HG02571 (cell line): ENCODE results near the gene VBP1.
"Not testable (repeated sequence)": the region's sequence is repeated elsewhere in the genome, so short reads cannot be mapped to it uniquely, and the experiment has no call there.

Source experiments
- ATAC-seq: cut with Tn5 transposase; IDR thresholded peaks from one replicate; pipeline ENCODE4 v1.9.1; 2021; ENCODE audit warnings: mild to moderate bottlenecking, moderate library complexity; ENCODE audit not compliant: unreplicated experiment

Gene VBP1

GRCh38 chrX:155216179-155216939, at the start of gene VBP1:
Gene VBP1, plus strand, starts transcription at chrX:155216460. Its CDS starts 23 bp downstream, at chrX:155216483.
- peak; percentile 96 for ATAC-seq

- ATAC-seq = no peak
Measured at GRCh38 chrX:155169881-155170280, 46.4 kb upstream of the VBP1 start.

- no peak for ATAC-seq
Measured at GRCh38 chrX:155179346-155179997, 36.8 kb upstream of the VBP1 start.

GRCh38 chrX:155188786-155189185, 27.5 kb upstream of the VBP1 start:
- no peak for ATAC-seq

GRCh38 chrX:155211208-155211607, 5.1 kb upstream of the VBP1 start:
- ATAC-seq = no peak

GRCh38 chrX:155213731-155214130, 2.5 kb upstream of the VBP1 start:
- no peak for ATAC-seq

- peak; percentile 24 for ATAC-seq
Measured at GRCh38 chrX:155215443-155216178, 649 bp upstream of the VBP1 start.

- ATAC-seq = no peak
Measured at GRCh38 chrX:155216940-155217440, 730 bp downstream of the VBP1 start.

GRCh38 chrX:155218777-155219176, 2.5 kb downstream of the VBP1 start:
- no peak for ATAC-seq

- no peak for ATAC-seq
Measured at GRCh38 chrX:155221351-155221750, 5.1 kb downstream of the VBP1 start.

GRCh38 chrX:155223746-155224145, 7.5 kb downstream of the VBP1 start:
- ATAC-seq = not testable (repeated sequence)

- ATAC-seq = no peak
Measured at GRCh38 chrX:155225774-155226173, 9.5 kb downstream of the VBP1 start.

- peak; percentile 81 for ATAC-seq
Measured at GRCh38 chrX:155231163-155231562, 14.9 kb downstream of the VBP1 start.

GRCh38 chrX:155235891-155236290, 19.6 kb downstream of the VBP1 start:
- ATAC-seq = no peak

- no peak for ATAC-seq
Measured at GRCh38 chrX:155237719-155238118, 21.5 kb downstream of the VBP1 start.

- no peak for ATAC-seq
Measured at GRCh38 chrX:155242300-155242699, 26.0 kb downstream of the VBP1 start.

- ATAC-seq = no peak
Measured at GRCh38 chrX:155246748-155247147, 30.5 kb downstream of the VBP1 start.

- ATAC-seq = no peak
Measured at GRCh38 chrX:155247497-155247896, 31.2 kb downstream of the VBP1 start.

GRCh38 chrX:155251391-155251790, 35.1 kb downstream of the VBP1 start:
- no peak for ATAC-seq

- ATAC-seq = no peak
Measured at GRCh38 chrX:155259752-155260151, 43.5 kb downstream of the VBP1 start.

GRCh38 chrX:155262970-155263754, 46.9 kb downstream of the VBP1 start:
- ATAC-seq = no peak
